Dermis microvascular lymphatic vessel endothelial cell (primary cell): ENCODE measurements around the gene SLCO1B3. TPM values are rescaled to one million over a fixed set of nuclear protein-coding genes. Genes with fewer than 3 reads are reported as not detected.

Experiments
- DNase-seq, 2 donors: peaks; one replicate each; pipeline versions ENCODE4 v3.0.0 to v3.0.0-alpha.2; 2010; ENCODE audit warnings: low read depth in 2 of 2
- total RNA-seq: library from RNA; depleted of rRNA; stranded (reverse); fragments of >200 nt; gene quantifications from 2 replicates; pipeline ENCODE4 v1.2.1, GENCODE V29; 2014

The SLCO1B3 gene
- total RNA-seq, 1 donor from 2014 or later = not detected

DNA sequence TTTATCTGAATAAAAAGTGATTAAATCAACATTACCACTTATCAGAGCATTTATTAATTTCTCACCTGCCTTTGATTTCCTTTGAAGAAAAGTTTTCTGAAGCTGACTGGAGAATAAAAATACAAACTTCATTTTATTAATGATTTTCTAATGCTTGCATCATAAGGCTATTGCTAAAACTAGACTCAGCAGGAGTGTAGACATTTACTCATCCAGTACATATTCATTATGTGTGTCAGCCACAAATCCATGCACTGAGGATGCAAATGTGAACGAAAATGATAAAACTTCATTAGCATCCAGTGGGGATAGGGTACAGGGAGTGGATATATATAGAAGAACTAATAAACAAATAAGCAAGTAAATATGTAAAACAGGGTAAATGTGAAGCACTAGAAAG is 74.6 kb downstream of the SLCO1B3 start:
- DNase-seq = no peak

DNA sequence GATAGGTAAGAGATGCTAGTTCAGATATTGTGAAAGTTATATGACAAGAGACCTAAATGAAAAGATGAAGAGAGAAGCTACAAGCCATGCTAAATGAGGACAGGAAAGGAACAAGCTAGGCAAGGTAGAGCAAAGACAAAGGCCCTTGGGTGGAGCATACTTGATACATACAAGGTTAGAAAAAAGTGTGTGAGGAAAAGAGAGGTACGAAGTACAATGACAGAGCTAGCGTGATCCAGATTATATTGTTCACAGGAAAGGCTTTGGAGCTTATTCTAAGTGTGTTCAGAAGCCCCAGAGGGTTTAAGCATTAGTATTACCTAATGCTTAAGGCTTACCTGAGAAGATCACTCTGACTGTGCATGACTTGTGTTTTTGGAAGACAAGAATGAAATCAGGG is 75.0 kb downstream of the SLCO1B3 start:
- no peak for DNase-seq

DNA sequence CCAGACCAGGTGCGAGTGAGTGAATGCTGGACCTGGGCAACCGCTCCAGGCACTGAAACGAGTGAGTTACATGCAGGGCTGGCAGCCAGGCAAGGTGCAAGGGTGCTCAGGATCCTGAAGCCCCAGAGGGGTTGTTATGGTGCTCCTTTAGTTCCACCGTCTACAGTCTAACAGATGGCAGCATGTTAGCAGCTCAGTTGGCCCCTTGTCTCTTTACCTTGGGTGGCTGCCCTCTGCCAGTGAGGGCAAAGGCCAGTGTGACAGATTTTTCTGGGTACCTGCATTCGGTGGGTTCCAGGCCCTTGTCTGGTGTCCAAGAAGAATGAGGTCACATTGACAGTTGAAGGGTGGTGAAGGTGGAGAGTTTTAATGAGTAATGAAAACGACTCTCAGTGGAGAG is 106.8 kb downstream of the SLCO1B3 start:
- DNase-seq = no peak

GRCh38 chr12:20917819-20918218 is 107.3 kb downstream of the SLCO1B3 start:
- DNase-seq = no peak

GRCh38 chr12:20931894-20932293 is 121.4 kb downstream of the SLCO1B3 start:
- no peak for DNase-seq

- peak in 1 of 2 donors; percentile 28 for DNase-seq
These were observed 136.2 kb downstream of the SLCO1B3 start for GRCh38 chr12:20946732-20947131.

GRCh38 chr12:20950248-20950647 is 139.7 kb downstream of the SLCO1B3 start:
- peak in 1 of 2 donors; percentile 21 for DNase-seq

DNA sequence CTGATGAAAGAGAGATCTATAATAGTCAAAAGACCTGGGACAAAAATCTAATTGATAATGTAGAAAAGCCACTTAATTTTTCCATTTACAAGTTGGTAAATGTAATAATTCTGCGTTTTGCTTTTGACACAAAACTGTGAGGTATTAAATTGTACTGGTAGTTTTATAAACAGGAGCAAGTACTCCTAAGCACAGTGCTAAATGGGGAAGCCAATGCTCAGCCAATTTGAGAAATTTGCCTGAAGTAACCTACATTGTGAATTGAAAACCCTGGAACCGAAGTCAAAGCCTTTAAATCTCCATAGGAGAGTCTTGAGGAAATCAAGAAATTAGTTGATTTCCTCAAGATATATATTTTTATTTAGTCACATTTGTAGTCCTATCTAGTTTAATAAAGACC is 152.8 kb downstream of the SLCO1B3 start:
- no peak for DNase-seq

- DNase-seq = no peak
These were observed 153.3 kb downstream of the SLCO1B3 start for GRCh38 chr12:20963762-20964161.

Other genes starting within 250 kb of the SLCO1B3 start
- not detected in 2 replicates for gene SLCO1C1, start 115.4 kb upstream of the SLCO1B3 start, total RNA-seq